ENCODE data around the gene YBEY.

YBEY gene

DNA sequence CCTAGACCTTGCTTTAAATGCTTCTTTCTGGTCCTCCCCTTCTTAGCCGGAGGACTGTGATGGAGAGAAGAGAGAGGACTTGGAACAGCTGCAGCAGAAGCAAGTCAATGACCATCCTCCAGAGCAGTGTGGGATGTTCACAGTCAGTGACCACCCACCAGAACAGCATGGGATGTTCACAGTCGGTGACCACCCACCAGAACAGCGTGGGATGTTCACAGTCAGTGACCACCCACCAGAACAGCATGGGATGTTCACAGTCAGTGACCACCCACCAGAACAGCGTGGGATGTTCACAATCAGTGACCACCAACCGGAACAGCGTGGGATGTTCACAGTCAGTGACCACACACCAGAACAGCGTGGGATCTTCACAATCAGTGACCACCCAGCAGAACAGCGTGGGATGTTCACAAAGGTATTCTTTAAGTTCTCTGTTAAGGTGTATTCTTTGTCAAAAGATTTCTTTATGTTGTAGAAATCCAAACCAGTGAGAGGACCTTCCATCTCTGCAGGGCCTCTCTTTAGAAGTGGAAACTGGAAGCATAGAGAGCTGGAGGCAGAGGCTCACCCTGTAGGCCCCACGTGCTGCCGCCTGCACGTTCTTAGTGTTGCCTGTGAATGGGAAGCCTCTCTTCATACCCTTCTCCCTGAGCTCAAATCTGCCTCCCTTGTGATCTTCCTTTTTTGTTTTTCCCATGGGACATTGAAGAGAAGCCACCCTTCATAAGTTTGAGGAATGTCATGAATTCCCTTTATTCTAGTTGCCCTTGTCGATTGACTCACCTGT is 48.4 kb downstream of the YBEY start:
- no peaks in the 10 kb centered on the region for H3K4me1 ChIP-seq (ENCODE audit: control insufficient read depth, insufficient read depth, low read length)
- no peak overlapping the region for H3K9ac ChIP-seq (ENCODE audit: low read length)
- H3K27me3 ChIP-seq (ENCODE audit: control insufficient read depth, insufficient read depth, low read length), result no peaks in the 10 kb centered on the region
- H3K4me3 ChIP-seq (ENCODE audit: low read depth, low read length), result no peak overlapping the region
- H3K9me3 ChIP-seq (ENCODE audit: control insufficient read depth, insufficient read depth, low read depth, low read length), result no peaks in the 10 kb centered on the region
- H3K27ac ChIP-seq (ENCODE audit: low read depth, low read length), result no peak overlapping the region
- H3K36me3 ChIP-seq (ENCODE audit: control insufficient read depth, insufficient read depth, low read length), result peaks cover 69% of the 10 kb centered on the region

DNA sequence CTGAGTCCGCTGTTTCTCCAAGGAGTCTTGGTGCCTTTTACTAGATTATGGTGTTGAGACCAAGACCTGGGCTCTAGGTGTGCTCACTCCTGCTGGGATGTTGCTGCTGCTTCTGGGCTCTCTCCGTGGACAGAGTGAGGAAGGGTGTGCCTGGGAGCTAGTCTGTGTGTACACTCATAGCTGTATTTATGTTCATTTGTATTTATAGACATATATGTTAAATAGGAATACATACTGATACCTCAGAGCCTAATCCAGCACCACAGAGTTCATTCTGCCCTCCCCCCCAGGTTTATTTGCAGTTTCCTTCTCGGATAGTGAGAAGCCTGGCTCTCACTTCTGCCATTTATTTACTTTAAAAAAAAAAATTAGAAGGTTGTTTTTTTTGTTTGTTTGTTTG is 50.5 kb downstream of the YBEY start:
- Histone ChIP-seq H3K36me3 (ENCODE audit: control insufficient read depth, insufficient read depth, low read length) (peaks cover 64% of the 10 kb centered on the region), H3K9ac (ENCODE audit: low read length) (no peak overlapping the region), H3K4me3 (ENCODE audit: low read depth, low read length) (no peak overlapping the region), H3K4me1 (ENCODE audit: control insufficient read depth, insufficient read depth, low read length) (no peaks in the 10 kb centered on the region), H3K27me3 (ENCODE audit: control insufficient read depth, insufficient read depth, low read length) (no peaks in the 10 kb centered on the region), H3K9me3 (ENCODE audit: control insufficient read depth, insufficient read depth, low read depth, low read length) (no peaks in the 10 kb centered on the region), H3K27ac (ENCODE audit: low read depth, low read length) (no peak overlapping the region)

DNA sequence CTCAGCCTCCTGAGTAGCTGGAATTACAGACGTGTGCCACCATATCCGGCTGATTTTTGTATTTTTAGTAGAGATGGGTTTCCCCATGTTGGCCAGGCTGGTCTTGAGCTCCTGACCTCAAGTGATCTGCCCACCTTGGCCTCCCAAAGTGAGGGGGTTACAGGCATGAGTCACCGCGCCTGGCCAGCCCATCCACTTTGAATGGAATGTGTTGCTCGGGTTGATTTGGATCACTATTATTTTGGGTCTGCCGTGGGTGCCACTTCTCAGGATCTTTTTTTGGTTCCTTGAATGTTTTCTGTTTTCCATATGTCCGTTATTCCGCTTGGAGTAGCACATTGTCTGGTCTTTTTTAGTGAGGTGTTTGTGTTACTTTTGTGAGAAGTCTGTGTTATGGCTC is 54.9 kb downstream of the YBEY start:
- Histone ChIP-seq H3K9ac (ENCODE audit: low read length) (no peak overlapping the region), H3K4me1 (ENCODE audit: control insufficient read depth, insufficient read depth, low read length) (no peaks in the 10 kb centered on the region), H3K4me3 (ENCODE audit: low read depth, low read length) (no peak overlapping the region), H3K9me3 (ENCODE audit: control insufficient read depth, insufficient read depth, low read depth, low read length) (no peaks in the 10 kb centered on the region), H3K27ac (ENCODE audit: low read depth, low read length) (no peak overlapping the region), H3K27me3 (ENCODE audit: control insufficient read depth, insufficient read depth, low read length) (no peaks in the 10 kb centered on the region), H3K36me3 (ENCODE audit: control insufficient read depth, insufficient read depth, low read length) (peaks cover 52% of the 10 kb centered on the region)

DNA sequence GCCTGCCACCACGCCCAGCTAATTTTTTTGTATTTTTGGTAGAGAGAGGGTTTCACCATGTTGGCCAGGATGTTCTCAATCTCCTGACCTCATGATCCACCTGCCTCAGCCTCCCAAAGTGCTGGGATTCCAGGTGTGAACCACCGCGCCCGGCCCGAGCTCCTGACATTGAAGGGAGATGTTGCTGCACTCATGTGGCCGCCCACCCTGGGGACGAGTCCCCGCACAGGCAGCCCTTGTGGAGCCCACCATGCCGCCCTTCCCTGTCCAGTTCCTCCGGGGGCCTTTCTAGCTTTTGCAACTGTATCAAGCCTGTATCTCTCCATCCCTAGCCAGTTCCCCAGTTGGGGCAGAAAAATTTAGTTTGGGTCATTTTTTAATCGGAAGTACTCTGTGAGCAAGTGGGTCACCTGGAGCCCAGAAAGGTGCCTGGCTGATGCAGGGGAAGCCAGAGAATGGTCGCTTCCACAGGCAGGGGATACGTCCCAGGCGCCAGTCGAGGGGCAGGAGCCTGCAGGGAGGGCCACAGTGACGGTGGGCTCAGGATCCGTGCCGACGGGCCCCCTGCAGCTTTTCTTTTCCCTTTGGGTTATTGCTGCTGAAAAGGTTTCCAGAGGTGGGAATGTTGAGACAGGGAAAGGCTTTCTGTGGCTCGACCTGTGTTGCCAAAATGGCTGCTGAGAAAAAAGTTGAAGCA is 58.2 kb downstream of the YBEY start:
- H3K36me3 ChIP-seq (ENCODE audit: control insufficient read depth, insufficient read depth, low read length), result peaks cover 57% of the 10 kb centered on the region

DNA sequence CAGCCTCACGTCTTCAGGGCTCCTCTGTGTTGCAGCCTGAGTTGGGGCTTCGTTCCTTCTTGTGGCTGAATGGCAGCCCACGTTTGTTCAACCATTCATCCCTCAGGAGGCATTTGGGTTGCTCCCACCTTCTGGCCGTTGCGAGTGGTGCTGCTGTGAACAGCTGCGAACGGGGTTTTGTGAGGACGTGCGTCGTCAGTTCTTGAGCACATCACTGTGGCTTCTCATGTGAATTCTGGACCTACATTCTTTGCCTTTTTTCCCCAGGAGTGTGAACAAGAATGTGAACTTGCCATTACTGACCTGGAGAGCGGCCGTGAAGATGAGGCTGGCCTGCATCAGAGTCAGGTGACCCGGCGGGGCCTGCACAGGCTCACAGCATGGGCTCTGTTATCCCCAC is 59.7 kb downstream of the YBEY start:
- Histone ChIP-seq H3K9me3 (ENCODE audit: control insufficient read depth, insufficient read depth, low read depth, low read length) (no peaks in the 10 kb centered on the region), H3K4me3 (ENCODE audit: low read depth, low read length) (no peak overlapping the region), H3K9ac (ENCODE audit: low read length) (no peak overlapping the region), H3K27me3 (ENCODE audit: control insufficient read depth, insufficient read depth, low read length) (no peaks in the 10 kb centered on the region), H3K27ac (ENCODE audit: low read depth, low read length) (no peak overlapping the region), H3K4me1 (ENCODE audit: control insufficient read depth, insufficient read depth, low read length) (no peaks in the 10 kb centered on the region), H3K36me3 (ENCODE audit: control insufficient read depth, insufficient read depth, low read length) (peaks cover 62% of the 10 kb centered on the region)

More for the DNA sequence above, 58.2 kb downstream of the YBEY start:
- no peaks in the 10 kb centered on the region for H3K4me1 ChIP-seq (ENCODE audit: control insufficient read depth, insufficient read depth, low read length)
- no peak overlapping the region for H3K27ac ChIP-seq (ENCODE audit: low read depth, low read length)
- no peak overlapping the region for H3K4me3 ChIP-seq (ENCODE audit: low read depth, low read length)
- H3K9me3 ChIP-seq (ENCODE audit: control insufficient read depth, insufficient read depth, low read depth, low read length), result no peaks in the 10 kb centered on the region
- no peak overlapping the region for H3K9ac ChIP-seq (ENCODE audit: low read length)
- H3K27me3 ChIP-seq (ENCODE audit: control insufficient read depth, insufficient read depth, low read length), result no peaks in the 10 kb centered on the region

DNA sequence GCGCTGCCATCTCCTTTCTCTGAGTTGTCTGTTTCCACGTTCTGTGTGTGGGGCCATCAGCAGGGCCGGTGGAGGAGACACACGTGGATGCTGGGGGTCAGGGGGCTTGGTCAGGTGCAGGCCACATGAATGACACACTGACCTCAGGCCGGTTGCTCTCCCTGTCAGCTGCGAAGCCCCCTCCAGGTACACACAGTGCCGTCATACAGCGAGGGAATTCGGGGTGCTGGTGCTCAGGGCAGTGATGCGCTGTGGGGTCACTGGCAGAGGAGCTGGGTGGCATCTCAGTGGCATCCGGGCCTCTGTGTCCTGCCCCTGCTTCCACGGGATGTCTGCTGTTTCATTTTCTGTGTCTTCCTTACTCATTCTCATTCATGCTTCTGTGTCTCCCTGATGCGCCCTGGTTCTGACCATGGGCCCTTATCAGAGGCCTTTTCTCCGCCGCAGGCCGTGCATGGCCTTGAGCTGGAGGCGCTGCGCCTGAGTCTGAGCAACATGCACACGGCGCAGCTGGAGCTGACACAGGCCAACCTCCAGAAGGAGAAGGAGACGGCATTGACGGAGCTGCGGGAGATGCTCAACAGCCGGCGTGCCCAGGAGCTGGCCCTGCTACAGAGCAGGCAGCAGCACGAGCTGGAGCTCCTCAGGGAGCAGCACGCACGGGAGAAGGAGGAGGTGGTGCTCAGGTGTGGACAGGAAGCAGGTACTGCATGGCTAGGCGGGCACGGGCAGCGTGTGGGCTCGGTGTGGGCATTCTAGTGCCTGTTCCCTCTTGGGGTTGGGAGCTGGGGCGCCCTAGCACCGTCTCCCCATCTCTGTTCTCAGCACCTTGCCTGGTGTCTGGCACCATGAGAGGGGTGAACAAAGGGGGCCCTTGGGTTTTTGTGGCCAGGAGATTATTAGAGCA is 60.4 kb downstream of the YBEY start:
- H3K27ac ChIP-seq (ENCODE audit: low read depth, low read length), result no peak overlapping the region
- H3K36me3 ChIP-seq (ENCODE audit: control insufficient read depth, insufficient read depth, low read length), result peaks cover 66% of the 10 kb centered on the region
- no peaks in the 10 kb centered on the region for H3K9me3 ChIP-seq (ENCODE audit: control insufficient read depth, insufficient read depth, low read depth, low read length)
- H3K27me3 ChIP-seq (ENCODE audit: control insufficient read depth, insufficient read depth, low read length), result no peaks in the 10 kb centered on the region
- no peak overlapping the region for H3K9ac ChIP-seq (ENCODE audit: low read length)
- H3K4me1 ChIP-seq (ENCODE audit: control insufficient read depth, insufficient read depth, low read length), result no peaks in the 10 kb centered on the region
- H3K4me3 ChIP-seq (ENCODE audit: low read depth, low read length), result no peak overlapping the region

DNA sequence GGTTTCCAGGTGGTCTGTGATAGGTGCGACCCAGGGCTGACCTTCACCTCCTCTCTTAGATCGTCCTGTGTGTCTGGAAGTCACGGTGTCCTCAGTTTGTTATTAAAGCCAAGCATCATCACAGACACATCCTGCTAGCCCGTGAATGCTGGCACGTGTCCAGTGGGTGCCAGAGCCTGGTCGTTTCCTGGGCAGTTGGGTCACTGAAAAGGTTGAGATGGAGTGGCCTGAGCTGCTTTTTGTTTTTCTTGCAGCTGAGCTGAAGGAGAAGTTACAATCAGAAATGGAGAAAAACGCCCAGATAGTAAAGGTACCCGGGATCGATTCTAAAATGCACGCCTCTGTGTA is 61.0 kb downstream of the YBEY start:
- Histone ChIP-seq H3K27ac (ENCODE audit: low read depth, low read length) (no peak overlapping the region), H3K9me3 (ENCODE audit: control insufficient read depth, insufficient read depth, low read depth, low read length) (no peaks in the 10 kb centered on the region), H3K36me3 (ENCODE audit: control insufficient read depth, insufficient read depth, low read length) (peaks cover 70% of the 10 kb centered on the region), H3K27me3 (ENCODE audit: control insufficient read depth, insufficient read depth, low read length) (no peaks in the 10 kb centered on the region), H3K9ac (ENCODE audit: low read length) (no peak overlapping the region), H3K4me1 (ENCODE audit: control insufficient read depth, insufficient read depth, low read length) (no peaks in the 10 kb centered on the region), H3K4me3 (ENCODE audit: low read depth, low read length) (no peak overlapping the region)
